K562 (cell line): ENCODE results near the gene CBX2. TPM values are rescaled to one million over a fixed set of nuclear protein-coding genes. Genes with fewer than 3 reads are reported as not detected.

Source experiments
- DNMT1 ChIP-seq: fragments of 450-650 bp; IDR thresholded peaks from 2 replicates; pipeline ENCODE4 v1.6.1; 2016; ENCODE audit warnings: antibody characterized with exemption, mild to moderate bottlenecking
- FOXJ2 ChIP-seq: fragments of 200-800 bp; sonication (Bioruptor generic); IDR thresholded peaks from 2 replicates; pipeline ENCODE4 v1.6.1; 2016; ENCODE audit warnings: missing genetic modification characterization, missing compliant biosample characterization
- GTF2E2 ChIP-seq: fragments of 200-800 bp; sonication (Bioruptor generic); IDR thresholded peaks from 2 replicates; pipeline ENCODE4 v1.6.1; 2016; ENCODE audit warnings: missing genetic modification characterization, missing compliant biosample characterization
- ILK ChIP-seq: fragments of 450-650 bp; IDR thresholded peaks from 2 replicates; pipeline ENCODE4 v1.6.1; 2016; ENCODE audit warnings: missing genetic modification characterization, low read depth, mild to moderate bottlenecking, missing compliant biosample characterization, moderate library complexity, borderline replicate concordance
- KDM1A ChIP-seq, 2 experiments: fragments of 450-650 bp; IDR thresholded peaks; 2 replicates each; pipeline ENCODE4 v1.6.1; 2016; ENCODE audit warnings: mild to moderate bottlenecking in 2 of 2
- KLF1 ChIP-seq: fragments of 450-650 bp; IDR thresholded peaks from 2 replicates; pipeline ENCODE4 v1.6.1; 2016; ENCODE audit warnings: missing genetic modification characterization, missing compliant biosample characterization
- OTX1 ChIP-seq: fragments of 450-650 bp; formaldehyde crosslinking; IDR thresholded peaks from 2 replicates; pipeline ENCODE4 v1.4.0; 2022; ENCODE audit warnings: mild to moderate bottlenecking
- SMARCA4 ChIP-seq: fragments of 450-650 bp; IDR thresholded peaks from 2 replicates; pipeline ENCODE4 v1.6.1; 2016
- SNRNP70 ChIP-seq: fragments of 200-400 bp; formaldehyde crosslinking; optimal IDR thresholded peaks from 2 replicates; pipeline ENCODE3; 2017; ENCODE audit warnings: low read depth, low read length
- TAL1 ChIP-seq: fragments of 450-650 bp; IDR thresholded peaks from 2 replicates; pipeline ENCODE4 v1.6.1; 2016; ENCODE audit warnings: mild to moderate bottlenecking
- ZNF12 ChIP-seq: sonication (generic); formaldehyde crosslinking; IDR thresholded peaks from 2 replicates; pipeline ENCODE4 v1.4.0; 2020; ENCODE audit warnings: mild to moderate bottlenecking, missing genetic modification reagents
- ZNF76 ChIP-seq: fragments of 250-450 bp; sonication (Bioruptor Pico); IDR thresholded peaks from 2 replicates; pipeline ENCODE4 v1.4.0; 2020; ENCODE audit warnings: mild to moderate bottlenecking, moderate library complexity, borderline replicate concordance
- polyA plus RNA-seq, 8 experiments: library from polyadenylated mRNA; depleted of rRNA in 4 of 8; stranded (reverse) in 5 of 8; unstranded in 3 of 8; fragments of >200 nt; fragmentation: Nextera tagmentation in 2 of 8; fragmentation: Illumina TruSeq in 1 of 8; extraction: Ambion mirVana in 2 of 8; extraction: Trizol in 1 of 8; gene quantifications; 2 replicates each; pipeline versions ENCODE4 v1.2.1 to v1.2.3, GENCODE V29; 2011 to 2014; ENCODE audit warnings: inconsistent platforms in 1 of 8, missing spikeins in 1 of 8
- total RNA-seq, 7 experiments: library from RNA; depleted of rRNA in 6 of 7; stranded (reverse); fragments of >200 nt in 6 of 7; fragmentation: Illumina TruSeq in 2 of 7; extraction: Trizol in 2 of 7; gene quantifications; 2 replicates each; pipeline versions ENCODE4 v1.2.1 to v1.2.3, GENCODE V29; 2011 to 2021; ENCODE audit warnings: low replicate concordance in 1 of 7
- TF ChIP-seq, protein P1 (sequence below): fragments of 250-450 bp; sonication (Bioruptor Pico); IDR thresholded peaks from 2 replicates; pipeline ENCODE4 v1.5.0; 2021
- TF ChIP-seq, protein P2 (sequence below): fragments of 450-650 bp; formaldehyde crosslinking; IDR thresholded peaks from 2 replicates; pipeline ENCODE4 v1.4.0; 2020; ENCODE audit warnings: mild to moderate bottlenecking, moderate library complexity
- TF ChIP-seq, protein P3 (sequence below): fragments of 250-450 bp; sonication (Bioruptor Pico); IDR thresholded peaks from 2 replicates; pipeline ENCODE4 v1.5.0; 2021
- TF ChIP-seq, protein P4 (sequence below): fragments of 250-450 bp; sonication (Bioruptor Pico); IDR thresholded peaks from 2 replicates; pipeline ENCODE4 v1.5.0; 2020; ENCODE audit warnings: mild to moderate bottlenecking, borderline replicate concordance
- TF ChIP-seq, protein P5 (sequence below): sonication (generic); IDR thresholded peaks from 2 replicates; pipeline ENCODE4 v1.6.1; 2016
- TF ChIP-seq, protein P6 (sequence below): sonication (generic); formaldehyde crosslinking; IDR thresholded peaks from 2 replicates; pipeline ENCODE4 v1.9.0; 2022; ENCODE audit warnings: mild to moderate bottlenecking, missing genetic modification reagents
- TF ChIP-seq, protein P7 (sequence below): IDR thresholded peaks from 2 replicates; pipeline ENCODE4 v1.6.1; 2011; ENCODE audit not compliant: insufficient read length; ENCODE audit errors: extremely low read depth

The CBX2 gene
- total and polyA plus RNA-seq, 9 of the 15 experiments (the other 6 are each of a cell fraction or from before 2014, with no cell fraction given): 0.66 to 26.9 (median 13.9) TPM

DNA sequence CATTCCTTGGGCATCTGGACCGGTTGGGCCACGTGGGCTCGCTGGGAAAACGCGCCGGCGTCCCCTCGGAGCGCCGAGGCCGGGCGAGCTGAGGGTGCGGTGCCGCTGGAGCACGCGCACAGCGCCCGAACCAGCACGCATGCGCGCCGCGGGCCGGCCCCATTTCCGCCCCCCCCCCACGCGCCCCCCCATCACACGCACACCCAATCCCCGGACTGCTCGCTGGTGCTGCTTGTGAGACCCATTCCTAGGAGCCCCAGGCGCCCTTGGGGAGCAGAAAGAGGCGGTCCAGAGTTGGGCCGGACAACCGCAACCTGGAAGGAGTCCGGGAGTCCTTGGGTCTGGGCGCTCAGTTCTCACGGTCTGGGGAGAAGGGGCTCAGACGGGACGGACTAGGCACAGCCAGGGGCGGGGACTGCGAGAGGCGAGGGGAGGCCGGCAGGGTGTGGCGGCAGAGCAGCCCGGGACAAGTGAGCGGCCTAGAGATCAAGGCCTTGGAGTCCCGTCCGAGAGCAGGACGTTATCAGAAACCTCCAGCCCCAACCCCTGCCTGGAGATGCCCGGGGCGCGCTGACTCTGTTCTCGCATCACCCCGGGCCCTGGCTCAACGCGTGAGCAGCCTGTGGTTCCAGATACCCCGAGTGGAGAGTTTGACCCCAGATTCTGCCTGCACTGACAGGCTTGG is 24.9 kb downstream of the CBX2 start (continued):
- peak; percentile 27; the same call in 1 of the 2 replicates for TF ChIP-seq KLF1 (tag)
- TF ChIP-seq OTX1: peak; percentile 80
- TF ChIP-seq KDM1A (IDR thresholded peaks at IDR 0.05): peak in 1 of 2 experiments; percentile 58; a peak in 3 of 4 replicates
- TF ChIP-seq DNMT1: no peak
- TF ChIP-seq SNRNP70: no peak
- peak; percentile 48 for TF ChIP-seq SMARCA4
- peak; percentile 72; the same call in 1 of the 2 replicates for TF ChIP-seq TAL1
- TF ChIP-seq, protein P1, sequence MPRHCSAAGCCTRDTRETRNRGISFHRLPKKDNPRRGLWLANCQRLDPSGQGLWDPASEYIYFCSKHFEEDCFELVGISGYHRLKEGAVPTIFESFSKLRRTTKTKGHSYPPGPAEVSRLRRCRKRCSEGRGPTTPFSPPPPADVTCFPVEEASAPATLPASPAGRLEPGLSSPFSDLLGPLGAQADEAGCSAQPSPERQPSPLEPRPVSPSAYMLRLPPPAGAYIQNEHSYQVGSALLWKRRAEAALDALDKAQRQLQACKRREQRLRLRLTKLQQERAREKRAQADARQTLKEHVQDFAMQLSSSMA (CRISPR knock-in tag): no peak
- TF ChIP-seq, protein P2, sequence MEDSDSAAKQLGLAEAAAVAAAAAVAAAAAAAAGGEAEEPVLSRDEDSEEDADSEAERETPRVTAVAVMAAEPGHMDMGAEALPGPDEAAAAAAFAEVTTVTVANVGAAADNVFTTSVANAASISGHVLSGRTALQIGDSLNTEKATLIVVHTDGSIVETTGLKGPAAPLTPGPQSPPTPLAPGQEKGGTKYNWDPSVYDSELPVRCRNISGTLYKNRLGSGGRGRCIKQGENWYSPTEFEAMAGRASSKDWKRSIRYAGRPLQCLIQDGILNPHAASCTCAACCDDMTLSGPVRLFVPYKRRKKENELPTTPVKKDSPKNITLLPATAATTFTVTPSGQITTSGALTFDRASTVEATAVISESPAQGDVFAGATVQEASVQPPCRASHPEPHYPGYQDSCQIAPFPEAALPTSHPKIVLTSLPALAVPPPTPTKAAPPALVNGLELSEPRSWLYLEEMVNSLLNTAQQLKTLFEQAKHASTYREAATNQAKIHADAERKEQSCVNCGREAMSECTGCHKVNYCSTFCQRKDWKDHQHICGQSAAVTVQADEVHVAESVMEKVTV: no peak
- TF ChIP-seq, protein P3, sequence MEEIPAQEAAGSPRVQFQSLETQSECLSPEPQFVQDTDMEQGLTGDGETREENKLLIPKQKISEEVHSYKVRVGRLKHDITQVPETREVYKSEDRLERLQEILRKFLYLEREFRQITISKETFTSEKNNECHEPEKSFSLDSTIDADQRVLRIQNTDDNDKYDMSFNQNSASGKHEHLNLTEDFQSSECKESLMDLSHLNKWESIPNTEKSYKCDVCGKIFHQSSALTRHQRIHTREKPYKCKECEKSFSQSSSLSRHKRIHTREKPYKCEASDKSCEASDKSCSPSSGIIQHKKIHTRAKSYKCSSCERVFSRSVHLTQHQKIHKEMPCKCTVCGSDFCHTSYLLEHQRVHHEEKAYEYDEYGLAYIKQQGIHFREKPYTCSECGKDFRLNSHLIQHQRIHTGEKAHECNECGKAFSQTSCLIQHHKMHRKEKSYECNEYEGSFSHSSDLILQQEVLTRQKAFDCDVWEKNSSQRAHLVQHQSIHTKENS: no peak
- TF ChIP-seq FOXJ2 (tag): no peak
- peak; percentile 11; the same call in 1 of the 2 replicates for TF ChIP-seq ZNF76 (CRISPR knock-in tag)
- TF ChIP-seq GTF2E2: no peak
- no peak for TF ChIP-seq ILK
- TF ChIP-seq ZNF12: peak; percentile 90; the same call in 1 of the 2 replicates
- TF ChIP-seq, protein P4, sequence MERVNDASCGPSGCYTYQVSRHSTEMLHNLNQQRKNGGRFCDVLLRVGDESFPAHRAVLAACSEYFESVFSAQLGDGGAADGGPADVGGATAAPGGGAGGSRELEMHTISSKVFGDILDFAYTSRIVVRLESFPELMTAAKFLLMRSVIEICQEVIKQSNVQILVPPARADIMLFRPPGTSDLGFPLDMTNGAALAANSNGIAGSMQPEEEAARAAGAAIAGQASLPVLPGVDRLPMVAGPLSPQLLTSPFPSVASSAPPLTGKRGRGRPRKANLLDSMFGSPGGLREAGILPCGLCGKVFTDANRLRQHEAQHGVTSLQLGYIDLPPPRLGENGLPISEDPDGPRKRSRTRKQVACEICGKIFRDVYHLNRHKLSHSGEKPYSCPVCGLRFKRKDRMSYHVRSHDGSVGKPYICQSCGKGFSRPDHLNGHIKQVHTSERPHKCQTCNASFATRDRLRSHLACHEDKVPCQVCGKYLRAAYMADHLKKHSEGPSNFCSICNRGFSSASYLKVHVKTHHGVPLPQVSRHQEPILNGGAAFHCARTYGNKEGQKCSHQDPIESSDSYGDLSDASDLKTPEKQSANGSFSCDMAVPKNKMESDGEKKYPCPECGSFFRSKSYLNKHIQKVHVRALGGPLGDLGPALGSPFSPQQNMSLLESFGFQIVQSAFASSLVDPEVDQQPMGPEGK (CRISPR knock-in tag): no peak
- TF ChIP-seq, protein P5, sequence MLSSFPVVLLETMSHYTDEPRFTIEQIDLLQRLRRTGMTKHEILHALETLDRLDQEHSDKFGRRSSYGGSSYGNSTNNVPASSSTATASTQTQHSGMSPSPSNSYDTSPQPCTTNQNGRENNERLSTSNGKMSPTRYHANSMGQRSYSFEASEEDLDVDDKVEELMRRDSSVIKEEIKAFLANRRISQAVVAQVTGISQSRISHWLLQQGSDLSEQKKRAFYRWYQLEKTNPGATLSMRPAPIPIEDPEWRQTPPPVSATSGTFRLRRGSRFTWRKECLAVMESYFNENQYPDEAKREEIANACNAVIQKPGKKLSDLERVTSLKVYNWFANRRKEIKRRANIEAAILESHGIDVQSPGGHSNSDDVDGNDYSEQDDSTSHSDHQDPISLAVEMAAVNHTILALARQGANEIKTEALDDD: no peak
- TF ChIP-seq, protein P6, sequence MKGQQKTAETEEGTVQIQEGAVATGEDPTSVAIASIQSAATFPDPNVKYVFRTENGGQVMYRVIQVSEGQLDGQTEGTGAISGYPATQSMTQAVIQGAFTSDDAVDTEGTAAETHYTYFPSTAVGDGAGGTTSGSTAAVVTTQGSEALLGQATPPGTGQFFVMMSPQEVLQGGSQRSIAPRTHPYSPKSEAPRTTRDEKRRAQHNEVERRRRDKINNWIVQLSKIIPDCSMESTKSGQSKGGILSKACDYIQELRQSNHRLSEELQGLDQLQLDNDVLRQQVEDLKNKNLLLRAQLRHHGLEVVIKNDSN (CRISPR knock-in tag): peak; percentile 71
- TF ChIP-seq, protein P7, sequence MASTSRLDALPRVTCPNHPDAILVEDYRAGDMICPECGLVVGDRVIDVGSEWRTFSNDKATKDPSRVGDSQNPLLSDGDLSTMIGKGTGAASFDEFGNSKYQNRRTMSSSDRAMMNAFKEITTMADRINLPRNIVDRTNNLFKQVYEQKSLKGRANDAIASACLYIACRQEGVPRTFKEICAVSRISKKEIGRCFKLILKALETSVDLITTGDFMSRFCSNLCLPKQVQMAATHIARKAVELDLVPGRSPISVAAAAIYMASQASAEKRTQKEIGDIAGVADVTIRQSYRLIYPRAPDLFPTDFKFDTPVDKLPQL: no peak
